SK-N-SH (cell line): ENCODE results near the gene ARMC10. TPM values are rescaled to one million over a fixed set of nuclear protein-coding genes. Genes with fewer than 3 reads are reported as not detected.
"Not testable (repeated sequence)": the region's sequence is repeated elsewhere in the genome, so short reads cannot be mapped to it uniquely, and the experiment has no call there.

Source experiments
- CTCF ChIA-PET: fragments of 300-600, 350-600 bp; formaldehyde crosslinking; extraction: SDS; loops from one replicate; lab custom pipeline; 2021; lab: Yijun Ruan, JAX
- POLR2A ChIA-PET: fragments of 350-600 bp; sonication (Branson Sonifier 250); formaldehyde crosslinking; extraction: SDS; loops from one replicate; lab custom pipeline; 2020; ENCODE audit warnings: antibody characterized with exemption, inconsistent platforms; lab: Yijun Ruan, JAX
- DNase-seq: peaks from one replicate; pipeline ENCODE4 v3.0.0; 2012
- H2AFZ ChIP-seq: fragments of 200-600 bp; sonication (generic); 2 replicates; pipeline ENCODE4 v1.8.1; 2016; ENCODE audit warnings: antibody characterized with exemption, mild to moderate bottlenecking, low read depth
- H3F3A ChIP-seq: fragments of 200-600 bp; sonication (generic); replicated peaks from 2 replicates; pipeline ENCODE3; 2016; ENCODE audit warnings: antibody characterized with exemption, mild to moderate bottlenecking; ENCODE audit not compliant: insufficient read depth
- H3K27ac ChIP-seq, 2 experiments: fragments of 200-500 bp in 1 of 2; fragments of 200-600 bp in 1 of 2; sonication (Bioruptor generic) in 1 of 2; sonication (generic), shearing (Covaris generic) in 1 of 2; 2 replicates each; pipeline versions ENCODE4 v1.5.1 to v1.6.1; 2014 to 2016; ENCODE audit warnings: low read depth in 2 of 2, inconsistent platforms in 1 of 2, low read length in 1 of 2, mild to moderate bottlenecking in 1 of 2, mixed read lengths in 1 of 2
- H3K27me3 ChIP-seq: fragments of 200-600 bp; sonication (generic), shearing (Covaris generic); 2 replicates; pipeline ENCODE4 v1.6.1; 2016; ENCODE audit warnings: mixed run types; ENCODE audit not compliant: insufficient read depth
- H3K36me3 ChIP-seq, 2 experiments: fragments of 200-500 bp in 1 of 2; fragments of 200-600 bp in 1 of 2; sonication (Bioruptor generic) in 1 of 2; sonication (generic) in 1 of 2; replicated peaks in 1 of 2; 2 replicates each; pipeline versions ENCODE3 to v1.5.1; 2014 to 2016; ENCODE audit warnings: low read length in 1 of 2, mild to moderate bottlenecking in 1 of 2; ENCODE audit not compliant: insufficient read depth in 2 of 2, control insufficient read depth in 1 of 2
- H3K4me1 ChIP-seq, 2 experiments: fragments of 200-500 bp in 1 of 2; fragments of 200-600 bp in 1 of 2; sonication (Bioruptor generic) in 1 of 2; sonication (generic), shearing (Covaris generic) in 1 of 2; 2 replicates each; pipeline versions ENCODE4 v1.5.1 to v1.6.1; 2014 to 2016; ENCODE audit warnings: low read depth in 1 of 2, low read length in 1 of 2, mixed run types in 1 of 2; ENCODE audit not compliant: insufficient read depth in 2 of 2, control insufficient read depth in 1 of 2
- H3K4me2 ChIP-seq: fragments of 200-600 bp; sonication (generic), shearing (Covaris generic); 2 replicates; pipeline ENCODE4 v1.6.1; 2017; ENCODE audit warnings: mixed run types
- H3K4me3 ChIP-seq, 2 experiments: fragments of 200-500 bp in 1 of 2; fragments of 200-600 bp in 1 of 2; sonication (Bioruptor generic) in 1 of 2; sonication (generic), shearing (Covaris generic) in 1 of 2; 2 replicates each; pipeline versions ENCODE4 v1.5.1 to v1.8.1; 2014 to 2016; ENCODE audit warnings: low read depth in 2 of 2, inconsistent platforms in 1 of 2, low read length in 1 of 2, mild to moderate bottlenecking in 1 of 2, mixed read lengths in 1 of 2, moderate library complexity in 1 of 2
- H3K79me2 ChIP-seq: fragments of 200-600 bp; sonication (generic); 2 replicates; pipeline ENCODE4 v1.8.1; 2017; ENCODE audit warnings: mild to moderate bottlenecking; ENCODE audit not compliant: insufficient read depth
- H3K9ac ChIP-seq: fragments of 200-600 bp; sonication (generic); 2 replicates; pipeline ENCODE4 v1.6.1; 2017; ENCODE audit warnings: mixed run types
- H3K9me2 ChIP-seq: fragments of 200-600 bp; sonication (generic); 2 replicates; pipeline ENCODE4 v1.6.1; 2017; ENCODE audit warnings: mixed run types
- H3K9me3 ChIP-seq: fragments of 200-600 bp; sonication (generic); 2 replicates; pipeline ENCODE4 v1.6.1; 2017; ENCODE audit warnings: mixed run types, mild to moderate bottlenecking, moderate library complexity
- H4K20me1 ChIP-seq: fragments of 200-600 bp; sonication (generic); 2 replicates; pipeline ENCODE4 v1.6.1; 2017; ENCODE audit warnings: mild to moderate bottlenecking, mixed run types; ENCODE audit not compliant: insufficient read depth
- CHD2 ChIP-seq: fragments of 150-350 bp; IDR thresholded peaks from 2 replicates; pipeline ENCODE4 v1.6.1; 2018; ENCODE audit warnings: low read length; ENCODE audit not compliant: partially characterized antibody
- ELF1 ChIP-seq: IDR thresholded peaks from 2 replicates; pipeline ENCODE4 v1.4.0; 2012
- EP300 ChIP-seq, 2 experiments: IDR thresholded peaks; 2 replicates each; pipeline versions ENCODE4 v1.4.0 to v1.6.1; 2012; ENCODE audit warnings: borderline replicate concordance in 1 of 2, low read depth in 1 of 2, low read length in 1 of 2
- FOXJ3 ChIP-seq: sonication (generic); formaldehyde crosslinking; IDR thresholded peaks from 2 replicates; pipeline ENCODE4 v1.5.1; 2020; ENCODE audit warnings: mild to moderate bottlenecking, missing genetic modification reagents
- FOXM1 ChIP-seq: IDR thresholded peaks from 2 replicates; pipeline ENCODE4 v1.4.0; 2012; ENCODE audit warnings: low read depth, mild to moderate bottlenecking
- GATA2 ChIP-seq: sonication (generic); formaldehyde crosslinking; IDR thresholded peaks from 2 replicates; pipeline ENCODE4 v1.5.0; 2020; ENCODE audit warnings: mild to moderate bottlenecking, missing genetic modification reagents
- MAX ChIP-seq: IDR thresholded peaks from 2 replicates; pipeline ENCODE4 v1.4.0; 2012; ENCODE audit warnings: low read depth
- MEF2A ChIP-seq: IDR thresholded peaks from 2 replicates; pipeline ENCODE4 v1.4.0; 2012; ENCODE audit warnings: low read depth, borderline replicate concordance
- RAD21 ChIP-seq: IDR thresholded peaks from 2 replicates; pipeline ENCODE4 v1.6.1; 2012; ENCODE audit warnings: mild to moderate bottlenecking, low read length
- RCOR1 ChIP-seq: fragments of 150-350 bp; IDR thresholded peaks from 2 replicates; pipeline ENCODE4 v1.6.1; 2017; ENCODE audit warnings: antibody characterized with exemption, low read length
- RFX5 ChIP-seq: IDR thresholded peaks from 2 replicates; pipeline ENCODE4 v1.6.1; 2012; ENCODE audit warnings: mild to moderate bottlenecking, improper control_type of control experiment, low read length
- WGBS: methylation state at CpG from one replicate; pipeline ENCODE4 v1.1.6; 2017; ENCODE audit warnings: low lambda C conversion rate; 5-methylcytosine and 5-hydroxymethylcytosine counted together
- polyA plus RNA-seq, 3 experiments: library from polyadenylated mRNA; depleted of rRNA; stranded (reverse); fragments of >200 nt; gene quantifications; 2 replicates each; pipeline ENCODE4 v1.2.3, GENCODE V29; 2012
- TF ChIP-seq, protein P1 (sequence below): fragments of 150-350 bp; IDR thresholded peaks from 2 replicates; pipeline ENCODE4 v1.6.1; 2016; ENCODE audit warnings: mild to moderate bottlenecking, low read depth, low read length
- TF ChIP-seq, protein P2 (sequence below): fragments of 200-600 bp; sonication (generic); IDR thresholded peaks from 2 replicates; pipeline ENCODE4 v1.6.1; 2017; ENCODE audit warnings: antibody characterized with exemption, mild to moderate bottlenecking, moderate library complexity

ARMC10 gene
- polyA plus RNA-seq, 1 of the 3 experiments (the other 2 are of a cell fraction) = 43.4 TPM

- peaks cover 8 to 42% of the 10 kb centered on the region in 2 experiments for H3K36me3 ChIP-seq
- H3F3A ChIP-seq = peaks cover 13% of the 10 kb centered on the region
- H3K9me3 ChIP-seq = no peaks in the 10 kb centered on the region
- CTCF ChIA-PET = interaction anchor here (0.5 to 7.2 kb wide), 4 partner anchors 10 to 211 kb away, joined by 3 to 54 read pairs (median 6); no protein-coding TSS in a partner anchor
- no peaks in the 10 kb centered on the region; the same call in 1 of the 2 replicates for H4K20me1 ChIP-seq
- POLR2A ChIA-PET = interaction anchor here (2.4 kb wide), 1 partner anchor 8 kb away, joined by 5 read pairs; no protein-coding TSS in a partner anchor
- H3K4me3 ChIP-seq = peak overlapping the region in 1 of 2 experiments; percentile 83; a peak in 2 of 4 replicates
- peaks cover 68% of the 10 kb centered on the region for H3K79me2 ChIP-seq
- 87% methylated on average over 7 of the region's 7 CpGs for WGBS
- no peak overlapping the region; the same call in 1 of the 2 replicates for H3K9ac ChIP-seq
- DNase-seq = no peak
- TF ChIP-seq GATA2 (CRISPR knock-in tag) (no peak), ELF1 (no peak), CHD2 (no peak), MEF2A (no peak), RAD21 (no peak), MAX (no peak), RCOR1 (no peak), FOXM1 (no peak), FOXJ3 (no peak), EP300 (IDR thresholded peaks at IDR 0.05; ENCODE audit: borderline replicate concordance in 1 of 2, low read depth in 1 of 2, low read length in 1 of 2) (no peak)
- TF ChIP-seq, protein P1, sequence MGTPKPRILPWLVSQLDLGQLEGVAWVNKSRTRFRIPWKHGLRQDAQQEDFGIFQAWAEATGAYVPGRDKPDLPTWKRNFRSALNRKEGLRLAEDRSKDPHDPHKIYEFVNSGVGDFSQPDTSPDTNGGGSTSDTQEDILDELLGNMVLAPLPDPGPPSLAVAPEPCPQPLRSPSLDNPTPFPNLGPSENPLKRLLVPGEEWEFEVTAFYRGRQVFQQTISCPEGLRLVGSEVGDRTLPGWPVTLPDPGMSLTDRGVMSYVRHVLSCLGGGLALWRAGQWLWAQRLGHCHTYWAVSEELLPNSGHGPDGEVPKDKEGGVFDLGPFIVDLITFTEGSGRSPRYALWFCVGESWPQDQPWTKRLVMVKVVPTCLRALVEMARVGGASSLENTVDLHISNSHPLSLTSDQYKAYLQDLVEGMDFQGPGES = no peak
- no peak overlapping the region for H2AFZ ChIP-seq
- H3K9me2 ChIP-seq = no peaks in the 10 kb centered on the region
- H3K4me1 ChIP-seq = peaks cover 0 to 17% of the 10 kb centered on the region in 2 experiments; a peak in 2 of 4 replicates
- peak overlapping the region; percentile 74 for H3K4me2 ChIP-seq
- H3K27ac ChIP-seq = no peak overlapping the region
- no peaks in the 10 kb centered on the region for H3K27me3 ChIP-seq
Observed at GRCh38 chr7:103076764-103077163, 1.8 kb downstream of the ARMC10 start.

DNA sequence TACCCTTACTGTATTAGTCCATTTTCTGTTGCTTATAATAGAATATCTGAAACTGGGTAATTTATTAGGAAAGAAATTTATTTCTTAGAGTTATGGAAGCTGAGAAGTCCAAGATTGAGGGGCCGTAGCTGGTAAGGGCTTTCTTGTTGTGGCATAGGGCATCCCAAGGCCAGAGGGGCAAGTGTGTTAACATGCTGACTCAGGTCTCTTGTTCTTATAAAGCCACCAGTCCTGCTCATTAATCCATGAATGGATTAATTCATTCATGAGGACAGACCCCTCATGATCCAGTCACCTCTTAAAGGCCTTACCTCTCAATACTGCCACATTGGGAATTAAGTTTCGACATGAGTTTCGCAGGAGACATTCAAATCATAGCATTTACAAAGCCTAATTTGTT lies 2.4 kb downstream of the ARMC10 start:
- H3K9me3 ChIP-seq = no peaks in the 10 kb centered on the region
- H3K27me3 ChIP-seq = no peaks in the 10 kb centered on the region
- H3K9ac ChIP-seq = no peak overlapping the region
- no peaks in the 10 kb centered on the region; the same call in 1 of the 2 replicates for H4K20me1 ChIP-seq
- ChIA-PET POLR2A (no interaction called here), CTCF (interaction anchor here (1.0 to 1.1 kb wide), 2 partner anchors 11 to 18 kb away, joined by 3 read pairs; no protein-coding TSS in a partner anchor)
- no peak overlapping the region for H2AFZ ChIP-seq
- H3K4me2 ChIP-seq = no peak overlapping the region
- 99% methylated on average over 3 of the region's 3 CpGs for WGBS
- H3K4me1 ChIP-seq = peaks cover 0 to 17% of the 10 kb centered on the region in 2 experiments; a peak in 2 of 4 replicates
- H3K9me2 ChIP-seq = no peaks in the 10 kb centered on the region
- peaks cover 13% of the 10 kb centered on the region for H3F3A ChIP-seq
- H3K4me3 ChIP-seq = no peak overlapping the region
- H3K27ac ChIP-seq = no peak overlapping the region
- peaks cover 71% of the 10 kb centered on the region for H3K79me2 ChIP-seq
- H3K36me3 ChIP-seq = peaks cover 13 to 42% of the 10 kb centered on the region in 2 experiments
- no peak for DNase-seq
- TF ChIP-seq, protein P2, sequence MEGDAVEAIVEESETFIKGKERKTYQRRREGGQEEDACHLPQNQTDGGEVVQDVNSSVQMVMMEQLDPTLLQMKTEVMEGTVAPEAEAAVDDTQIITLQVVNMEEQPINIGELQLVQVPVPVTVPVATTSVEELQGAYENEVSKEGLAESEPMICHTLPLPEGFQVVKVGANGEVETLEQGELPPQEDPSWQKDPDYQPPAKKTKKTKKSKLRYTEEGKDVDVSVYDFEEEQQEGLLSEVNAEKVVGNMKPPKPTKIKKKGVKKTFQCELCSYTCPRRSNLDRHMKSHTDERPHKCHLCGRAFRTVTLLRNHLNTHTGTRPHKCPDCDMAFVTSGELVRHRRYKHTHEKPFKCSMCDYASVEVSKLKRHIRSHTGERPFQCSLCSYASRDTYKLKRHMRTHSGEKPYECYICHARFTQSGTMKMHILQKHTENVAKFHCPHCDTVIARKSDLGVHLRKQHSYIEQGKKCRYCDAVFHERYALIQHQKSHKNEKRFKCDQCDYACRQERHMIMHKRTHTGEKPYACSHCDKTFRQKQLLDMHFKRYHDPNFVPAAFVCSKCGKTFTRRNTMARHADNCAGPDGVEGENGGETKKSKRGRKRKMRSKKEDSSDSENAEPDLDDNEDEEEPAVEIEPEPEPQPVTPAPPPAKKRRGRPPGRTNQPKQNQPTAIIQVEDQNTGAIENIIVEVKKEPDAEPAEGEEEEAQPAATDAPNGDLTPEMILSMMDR = no peak
- no peak for TF ChIP-seq FOXJ3
- no peak for TF ChIP-seq CHD2
- TF ChIP-seq, protein P1 = no peak
- TF ChIP-seq RFX5 = no peak

DNA sequence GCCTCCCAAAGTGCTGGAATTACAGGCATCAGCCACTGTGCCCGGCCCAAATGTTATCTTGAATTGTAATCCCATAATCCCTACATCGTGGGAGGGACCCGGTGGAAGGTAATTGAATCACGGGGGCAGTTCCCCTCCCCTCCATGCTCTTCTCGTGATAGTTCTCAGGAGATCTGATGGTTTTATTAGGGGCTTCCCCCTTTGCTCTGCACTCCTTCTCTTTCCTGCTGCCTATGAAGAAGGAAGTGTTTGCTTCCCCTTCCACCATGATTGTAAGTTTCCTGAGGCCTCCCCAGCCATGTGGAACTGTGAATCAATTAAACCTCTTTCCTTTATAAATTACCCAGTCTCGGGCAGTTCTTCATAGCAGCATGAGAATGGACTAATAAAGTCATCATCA lies 3.3 kb downstream of the ARMC10 start:
- H3K9me2 ChIP-seq, H2AFZ ChIP-seq, H3K27me3 ChIP-seq, H3K9me3 ChIP-seq, DNase-seq, H4K20me1 ChIP-seq, POLR2A ChIA-PET, H3K27ac ChIP-seq, H3K4me2 ChIP-seq, H3K4me3 ChIP-seq, H3K9ac ChIP-seq: not testable (repeated sequence)
- peaks cover 0 to 16% of the 10 kb centered on the region in 2 experiments; a peak in 2 of 4 replicates for H3K4me1 ChIP-seq
- WGBS = over 99% methylated on average over 6 of the region's 6 CpGs
- peaks cover 13% of the 10 kb centered on the region for H3F3A ChIP-seq
- peaks cover 19 to 50% of the 10 kb centered on the region in 2 experiments for H3K36me3 ChIP-seq
- peaks cover 80% of the 10 kb centered on the region for H3K79me2 ChIP-seq
- CTCF ChIA-PET = interaction anchor here (1.0 kb wide), 1 partner anchor 18 kb away, joined by 3 read pairs; no protein-coding TSS in a partner anchor
